ENCODE results near the gene AATF. TPM values are rescaled to one million over a fixed set of nuclear protein-coding genes. Genes with fewer than 3 reads are reported as not detected.
A peak's percentile ranks its signal among the peaks of the same experiment; 100 is the strongest.

AATF gene
- total RNA-seq, 2 experiments from 2014 or later = 67.1 to 71.6 TPM

GRCh38 chr17:36950027-36950426, 1.3 kb downstream of the AATF start:
- H3K36me3 Mint-ChIP-seq = peaks cover 39% of the 10 kb centered on the region
- peaks cover 55% of the 10 kb centered on the region for H3K4me1 Mint-ChIP-seq
- no peak for DNase-seq
- ATAC-seq (ENCODE audit: low read depth) = no peak
- H3K9me3 Mint-ChIP-seq = no peaks in the 10 kb centered on the region
- H3K27ac Mint-ChIP-seq = peak overlapping the region; percentile 96
- POLR2A ChIA-PET = interaction anchor here (1.1 to 2.3 kb wide), 3 partner anchors 11 to 414 kb away, joined by 3 to 14 read pairs (median 3); no protein-coding TSS in a partner anchor
- peaks cover 28% of the 10 kb centered on the region for H3K27me3 Mint-ChIP-seq
- peak overlapping the region; percentile 96 for H3K4me3 Mint-ChIP-seq

- ATAC-seq (ENCODE audit: low read depth) (no peak), DNase-seq (no peak)
- Mint-ChIP-seq H3K27ac (no peak overlapping the region), H3K9me3 (no peaks in the 10 kb centered on the region), H3K27me3 (peaks cover 18% of the 10 kb centered on the region), H3K4me3 (peak overlapping the region; percentile 14), H3K4me1 (peaks cover 55% of the 10 kb centered on the region), H3K36me3 (peaks cover 46% of the 10 kb centered on the region)
- POLR2A ChIA-PET = no interaction called here
Measured at GRCh38 chr17:36951084-36951789, 2.5 kb downstream of the AATF start.

DNA sequence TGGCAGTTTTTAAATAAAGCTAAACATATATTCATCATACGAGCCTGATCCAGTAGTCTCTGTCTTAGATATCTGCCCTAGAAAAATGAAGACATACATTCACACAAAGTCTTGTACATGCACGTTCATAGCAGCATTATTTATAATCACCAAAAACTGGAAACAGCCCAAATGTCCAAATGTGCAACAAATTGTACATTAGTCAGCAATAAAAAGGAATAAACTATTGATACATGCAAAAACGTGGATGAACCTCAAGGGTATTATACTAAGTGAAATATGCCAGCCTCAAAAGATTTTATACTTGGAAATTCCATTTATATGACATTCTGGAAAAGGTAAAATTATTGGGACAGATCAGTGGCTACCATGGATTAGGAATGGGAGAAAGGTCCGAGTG, 22.8 kb downstream of the AATF start:
- Mint-ChIP-seq H3K27me3 (no peaks in the 10 kb centered on the region), H3K27ac (no peak overlapping the region), H3K4me1 (peaks cover 12% of the 10 kb centered on the region), H3K4me3 (no peak overlapping the region), H3K36me3 (peaks cover 28% of the 10 kb centered on the region), H3K9me3 (no peaks in the 10 kb centered on the region)
- ATAC-seq (ENCODE audit: low read depth) = no peak
- POLR2A ChIA-PET = interaction anchor here (0.8 kb wide), 1 partner anchor 289 kb away, joined by 3 read pairs; no protein-coding TSS in a partner anchor
- no peak for DNase-seq

GRCh38 chr17:36972186-36972700, 23.5 kb downstream of the AATF start:
- POLR2A ChIA-PET = no interaction called here

GRCh38 chr17:36972905-36973304, 24.2 kb downstream of the AATF start:
- Mint-ChIP-seq H3K4me3 (no peak overlapping the region), H3K27ac (no peak overlapping the region)

More at GRCh38 chr17:36972186-36972700, 23.5 kb downstream of the AATF start:
- Mint-ChIP-seq H3K27me3 (no peaks in the 10 kb centered on the region), H3K36me3 (peaks cover 24% of the 10 kb centered on the region), H3K9me3 (no peaks in the 10 kb centered on the region), H3K4me3 (no peak overlapping the region), H3K27ac (no peak overlapping the region), H3K4me1 (peaks cover 10% of the 10 kb centered on the region)
- no peak for DNase-seq
- no peak for ATAC-seq (ENCODE audit: low read depth)

GRCh38 chr17:36975922-36976515, 27.3 kb downstream of the AATF start:
- H3K4me1 Mint-ChIP-seq = peaks cover 11% of the 10 kb centered on the region
- no peak overlapping the region for H3K4me3 Mint-ChIP-seq
- no peaks in the 10 kb centered on the region for H3K9me3 Mint-ChIP-seq
- ATAC-seq (ENCODE audit: low read depth) (no peak), DNase-seq (no peak)
- H3K36me3 Mint-ChIP-seq = peaks cover 6% of the 10 kb centered on the region
- no peak overlapping the region for H3K27ac Mint-ChIP-seq
- no peaks in the 10 kb centered on the region for H3K27me3 Mint-ChIP-seq
- POLR2A ChIA-PET = no interaction called here

More at GRCh38 chr17:36972905-36973304, 24.2 kb downstream of the AATF start:
- peaks cover 17% of the 10 kb centered on the region for H3K36me3 Mint-ChIP-seq
- H3K4me1 Mint-ChIP-seq = peaks cover 10% of the 10 kb centered on the region
- DNase-seq = no peak
- no peaks in the 10 kb centered on the region for H3K27me3 Mint-ChIP-seq
- POLR2A ChIA-PET = no interaction called here
- ATAC-seq (ENCODE audit: low read depth) = no peak
- no peaks in the 10 kb centered on the region for H3K9me3 Mint-ChIP-seq

DNA sequence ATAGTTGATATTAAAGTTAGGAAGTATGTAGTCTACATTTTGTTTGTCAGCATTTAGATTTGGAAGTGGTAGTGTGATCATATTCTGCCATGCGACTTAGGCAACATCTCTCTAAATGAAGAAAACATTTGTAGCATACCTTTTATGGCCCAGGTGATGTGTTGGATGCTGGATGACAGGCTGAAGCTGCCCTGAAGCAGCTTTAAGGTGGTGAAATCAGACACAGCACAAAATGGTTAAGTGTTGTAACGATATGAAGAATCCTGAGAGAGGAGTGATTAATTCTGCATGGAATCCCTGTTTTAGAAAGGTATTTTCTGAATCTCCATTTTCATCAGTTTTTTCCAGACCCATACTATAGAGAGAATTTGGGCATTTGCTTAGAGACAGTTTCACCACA, 28.3 kb downstream of the AATF start:
- ATAC-seq (ENCODE audit: low read depth) (no peak), DNase-seq (no peak)
- no peaks in the 10 kb centered on the region for H3K9me3 Mint-ChIP-seq
- H3K4me3 Mint-ChIP-seq = no peak overlapping the region
- POLR2A ChIA-PET = no interaction called here
- no peaks in the 10 kb centered on the region for H3K27me3 Mint-ChIP-seq
- peaks cover 9% of the 10 kb centered on the region for H3K4me1 Mint-ChIP-seq
- peaks cover 3% of the 10 kb centered on the region for H3K36me3 Mint-ChIP-seq
- H3K27ac Mint-ChIP-seq = no peak overlapping the region

GRCh38 chr17:36977568-36977967, 28.8 kb downstream of the AATF start:
- POLR2A ChIA-PET = no interaction called here
- ATAC-seq (ENCODE audit: low read depth) (no peak), DNase-seq (no peak)
- Mint-ChIP-seq H3K36me3 (peaks cover 5% of the 10 kb centered on the region), H3K27ac (no peak overlapping the region), H3K9me3 (no peaks in the 10 kb centered on the region), H3K4me1 (peaks cover 8% of the 10 kb centered on the region), H3K4me3 (no peak overlapping the region), H3K27me3 (no peaks in the 10 kb centered on the region)

DNA sequence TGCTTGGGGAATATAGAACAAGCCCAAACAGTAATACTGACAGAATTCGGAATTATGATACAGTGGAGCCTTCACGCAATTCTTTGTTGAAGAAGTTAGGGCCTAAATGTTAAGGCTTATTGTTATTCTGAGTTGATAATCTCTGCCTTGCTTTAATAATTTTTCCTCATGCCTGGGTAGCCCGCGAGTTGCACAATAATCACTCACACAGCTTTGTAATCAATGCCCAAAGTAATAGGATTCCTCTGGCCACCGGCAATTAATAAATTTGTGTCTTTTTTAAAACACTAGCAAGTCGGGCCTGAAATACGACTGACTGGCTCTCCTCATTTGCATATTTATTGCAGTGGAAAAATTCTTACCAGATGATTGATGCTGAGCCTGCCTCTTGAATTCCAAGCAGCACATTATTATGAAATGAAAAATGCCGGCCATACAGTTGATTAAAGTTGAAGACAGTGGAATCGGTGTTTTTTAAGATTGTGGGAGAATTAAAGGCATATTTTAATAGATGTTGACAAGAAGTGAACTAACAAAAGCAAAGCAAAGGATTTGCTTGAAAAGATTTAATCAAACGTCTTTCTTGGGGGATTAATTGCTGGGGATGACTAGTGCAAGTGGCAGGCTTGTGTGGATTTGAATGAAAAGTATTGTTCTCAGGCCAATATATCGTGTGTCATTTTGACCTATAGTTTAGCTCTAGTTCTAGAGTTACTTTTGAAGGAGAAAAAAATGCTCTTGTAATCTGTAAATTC, 30.2 kb downstream of the AATF start:
- Mint-ChIP-seq H3K27ac (no peak overlapping the region), H3K4me1 (peaks cover 7% of the 10 kb centered on the region), H3K27me3 (no peaks in the 10 kb centered on the region), H3K4me3 (no peak overlapping the region), H3K36me3 (peaks cover 7% of the 10 kb centered on the region), H3K9me3 (no peaks in the 10 kb centered on the region)
- ATAC-seq (ENCODE audit: low read depth) (no peak), DNase-seq (no peak)
- POLR2A ChIA-PET = no interaction called here

GRCh38 chr17:36979565-36979941, 30.8 kb downstream of the AATF start:
- Mint-ChIP-seq H3K4me1 (peaks cover 12% of the 10 kb centered on the region), H3K4me3 (no peak overlapping the region), H3K36me3 (peaks cover 7% of the 10 kb centered on the region), H3K27me3 (no peaks in the 10 kb centered on the region), H3K27ac (no peak overlapping the region), H3K9me3 (no peaks in the 10 kb centered on the region)
- POLR2A ChIA-PET = no interaction called here
- no peak for DNase-seq
- no peak for ATAC-seq (ENCODE audit: low read depth)

DNA sequence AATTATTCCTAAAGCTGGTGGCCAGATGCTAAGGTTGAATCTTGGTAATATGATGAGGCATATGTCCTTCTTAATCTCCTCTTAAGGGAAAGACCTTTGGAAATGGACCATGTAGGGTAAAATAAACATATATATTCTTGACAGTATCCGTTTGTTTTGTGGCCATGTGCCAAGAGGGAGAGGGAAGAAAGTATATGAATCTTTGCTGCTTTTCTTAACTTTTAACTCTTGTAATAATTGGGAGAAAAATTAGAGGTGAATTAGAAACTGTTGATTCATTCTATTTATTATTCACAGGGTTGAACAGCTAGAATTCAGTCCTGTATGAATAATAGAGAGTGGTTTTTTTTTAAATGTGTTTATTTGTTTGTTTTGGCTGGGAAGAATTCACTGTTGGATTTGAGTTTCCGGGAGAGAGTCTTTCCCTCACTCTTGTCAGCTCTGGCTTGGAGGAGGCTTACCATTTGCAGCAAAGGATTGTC, 31.6 kb downstream of the AATF start:
- peaks cover 11% of the 10 kb centered on the region for H3K4me1 Mint-ChIP-seq

GRCh38 chr17:36983618-36984017, 34.9 kb downstream of the AATF start:
- POLR2A ChIA-PET = no interaction called here
- Mint-ChIP-seq H3K27me3 (no peaks in the 10 kb centered on the region), H3K27ac (no peak overlapping the region), H3K4me1 (peaks cover 11% of the 10 kb centered on the region), H3K4me3 (no peak overlapping the region), H3K36me3 (peaks cover 16% of the 10 kb centered on the region), H3K9me3 (no peaks in the 10 kb centered on the region)
- ATAC-seq (ENCODE audit: low read depth) (no peak), DNase-seq (no peak)

More for the DNA sequence above, 31.6 kb downstream of the AATF start:
- ATAC-seq (ENCODE audit: low read depth) = no peak
- H3K27ac Mint-ChIP-seq = no peak overlapping the region
- H3K27me3 Mint-ChIP-seq = no peaks in the 10 kb centered on the region
- H3K4me3 Mint-ChIP-seq = no peak overlapping the region
- no peaks in the 10 kb centered on the region for H3K9me3 Mint-ChIP-seq
- peaks cover 7% of the 10 kb centered on the region for H3K36me3 Mint-ChIP-seq
- DNase-seq = no peak
- POLR2A ChIA-PET = no interaction called here

GRCh38 chr17:36989173-36989572, 40.4 kb downstream of the AATF start:
- DNase-seq = no peak
- Mint-ChIP-seq H3K27ac (no peak overlapping the region), H3K4me3 (no peak overlapping the region), H3K36me3 (peaks cover 29% of the 10 kb centered on the region), H3K9me3 (no peaks in the 10 kb centered on the region), H3K4me1 (peaks cover 5% of the 10 kb centered on the region), H3K27me3 (no peaks in the 10 kb centered on the region)
- POLR2A ChIA-PET = no interaction called here
- no peak for ATAC-seq (ENCODE audit: low read depth)

Measured in activated naive CD8-positive, alpha-beta T cell treated with anti-CD3 and anti-CD28 coated beads, Interleukin-2, amount 10 ng/mL, durations not matched to agents 7 days and 5 days (primary cell).